ENCODE measurements around the gene DENND2D. TPM values are rescaled to one million over a fixed set of nuclear protein-coding genes. Genes with fewer than 3 reads are reported as not detected.

The DENND2D gene
- total and polyA plus RNA-seq, 2 donors (not counting 1 experiment from before 2014, with no cell fraction given): 48.0 to 111 TPM

DNA sequence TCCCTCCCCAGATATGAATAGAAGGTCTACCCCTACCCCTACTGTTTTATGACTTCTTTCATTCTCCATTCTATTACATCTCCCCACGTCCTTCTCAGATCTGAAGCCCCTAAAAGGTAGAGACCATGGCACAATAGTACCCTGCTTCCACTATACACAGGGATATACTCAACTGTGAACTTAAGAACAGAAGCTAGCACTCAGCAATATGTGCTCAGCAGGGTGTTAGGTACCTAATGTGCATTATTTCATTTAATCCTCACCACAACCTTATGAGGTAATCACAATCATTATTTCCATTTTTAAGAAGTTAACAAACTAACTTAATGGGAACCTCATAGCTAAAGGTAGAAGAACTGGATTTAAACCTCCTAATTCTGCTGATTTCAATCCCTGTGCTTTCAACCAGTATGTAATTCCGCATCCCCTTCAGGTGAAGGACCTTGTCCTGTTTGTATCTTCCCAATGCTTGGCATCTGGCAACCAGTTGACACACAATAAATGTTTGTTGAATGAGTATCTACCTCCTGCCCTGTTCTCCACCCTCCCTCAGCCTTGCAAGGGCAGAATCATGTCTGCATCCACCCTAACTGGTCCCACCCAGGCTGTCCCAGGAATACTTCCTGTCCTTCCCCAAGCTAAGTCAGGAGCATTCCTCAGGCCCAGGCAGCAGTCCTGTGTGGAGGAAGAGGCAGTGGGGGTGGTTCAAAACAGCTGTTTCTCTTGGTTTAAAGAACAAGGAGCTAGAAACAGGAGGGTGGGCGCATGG is 6.5 kb downstream of the DENND2D start:
- WGBS (ENCODE audit: insufficient coverage): 71% methylated on average over 2 of the region's 3 CpGs
- Histone ChIP-seq H3K27ac (ENCODE audit: low read length in 2 of 2) (peak overlapping the region; percentile 68 to 86), H4K20me1 (ENCODE audit: control insufficient read depth, insufficient read depth, low read length, poor library complexity, severe bottlenecking) (no peaks in the 10 kb centered on the region), H3K36me3 (replicated peaks in 1 of 2; ENCODE audit: control extremely low read depth in 1 of 2, control insufficient read depth in 1 of 2, extremely low read depth in 1 of 2, insufficient read depth in 2 of 2, low read length in 1 of 2) (peaks cover 6 to 94% of the 10 kb centered on the region in 2 experiments), H3K4me2 (replicated peaks; ENCODE audit: low read depth, low read length, poor library complexity, severe bottlenecking) (peak overlapping the region; percentile 54), H3K9me3 (ENCODE audit: control extremely low read depth in 1 of 3, control insufficient read depth in 2 of 3, insufficient read depth in 1 of 3, low read length in 2 of 3) (no peaks in the 10 kb centered on the region), H3K9ac (ENCODE audit: low read length) (no peak overlapping the region), H3K79me2 (ENCODE audit: control insufficient read depth, insufficient read depth, low read length) (peaks cover 9% of the 10 kb centered on the region), H3K4me3 (ENCODE audit: control extremely low read depth in 1 of 5, extremely low read depth in 1 of 5, insufficient read depth in 1 of 5, low read depth in 2 of 5, low read length in 4 of 5) (peak overlapping the region in 1 of 5 experiments; percentile 9), H2AFZ (ENCODE audit: insufficient read depth, low read depth, low read length, poor library complexity, severe bottlenecking) (no peak overlapping the region), H3K27me3 (replicated peaks in 1 of 4; ENCODE audit: control extremely low read depth in 1 of 4, control insufficient read depth in 3 of 4, insufficient read depth in 4 of 4, low read length in 3 of 4) (no peaks in the 10 kb centered on the region), H3K4me1 (ENCODE audit: control insufficient read depth in 2 of 2, insufficient read depth in 2 of 2, low read length in 2 of 2) (peaks cover 33 to 85% of the 10 kb centered on the region in 2 donors)
- ChIA-PET POLR2A (interaction anchor here (0.6 kb wide), 1 partner anchor 57 kb away, joined by 11 read pairs; no protein-coding TSS in a partner anchor), CTCF (interaction anchor here (1.0 to 3.0 kb wide), 3 partner anchors 28 to 163 kb away, joined by 4 to 21 read pairs (median 5); no protein-coding TSS in a partner anchor)
- Mint-ChIP-seq H3K27me3 (no peaks in the 10 kb centered on the region), H3K27ac (peak overlapping the region; percentile 89), H3K4me1 (peaks cover 87% of the 10 kb centered on the region), H3K4me3 (peak overlapping the region; percentile 62), H3K9me3 (ENCODE audit: insufficient read depth) (no peaks in the 10 kb centered on the region)
- ATAC-seq (ENCODE audit: low read depth): no peak
- no peak for DNase-seq
- TF ChIP-seq EZH2 (IDR thresholded peaks at IDR 0.05; ENCODE audit: borderline replicate concordance, insufficient read depth, low read depth, low read length, poor library complexity, severe bottlenecking): no peak
- TF ChIP-seq, protein P1, sequence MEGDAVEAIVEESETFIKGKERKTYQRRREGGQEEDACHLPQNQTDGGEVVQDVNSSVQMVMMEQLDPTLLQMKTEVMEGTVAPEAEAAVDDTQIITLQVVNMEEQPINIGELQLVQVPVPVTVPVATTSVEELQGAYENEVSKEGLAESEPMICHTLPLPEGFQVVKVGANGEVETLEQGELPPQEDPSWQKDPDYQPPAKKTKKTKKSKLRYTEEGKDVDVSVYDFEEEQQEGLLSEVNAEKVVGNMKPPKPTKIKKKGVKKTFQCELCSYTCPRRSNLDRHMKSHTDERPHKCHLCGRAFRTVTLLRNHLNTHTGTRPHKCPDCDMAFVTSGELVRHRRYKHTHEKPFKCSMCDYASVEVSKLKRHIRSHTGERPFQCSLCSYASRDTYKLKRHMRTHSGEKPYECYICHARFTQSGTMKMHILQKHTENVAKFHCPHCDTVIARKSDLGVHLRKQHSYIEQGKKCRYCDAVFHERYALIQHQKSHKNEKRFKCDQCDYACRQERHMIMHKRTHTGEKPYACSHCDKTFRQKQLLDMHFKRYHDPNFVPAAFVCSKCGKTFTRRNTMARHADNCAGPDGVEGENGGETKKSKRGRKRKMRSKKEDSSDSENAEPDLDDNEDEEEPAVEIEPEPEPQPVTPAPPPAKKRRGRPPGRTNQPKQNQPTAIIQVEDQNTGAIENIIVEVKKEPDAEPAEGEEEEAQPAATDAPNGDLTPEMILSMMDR (IDR thresholded peaks at IDR 0.05): no peak
- intact Hi-C loops (cut with micrococcal nuclease): no loop called here

Measured in B cell (primary cell).